Measurements from ENCODE around the gene COMMD6.
"Not testable (repeated sequence)": the region's sequence is repeated elsewhere in the genome, so short reads cannot be mapped to it uniquely, and the experiment has no call there.

DNA sequence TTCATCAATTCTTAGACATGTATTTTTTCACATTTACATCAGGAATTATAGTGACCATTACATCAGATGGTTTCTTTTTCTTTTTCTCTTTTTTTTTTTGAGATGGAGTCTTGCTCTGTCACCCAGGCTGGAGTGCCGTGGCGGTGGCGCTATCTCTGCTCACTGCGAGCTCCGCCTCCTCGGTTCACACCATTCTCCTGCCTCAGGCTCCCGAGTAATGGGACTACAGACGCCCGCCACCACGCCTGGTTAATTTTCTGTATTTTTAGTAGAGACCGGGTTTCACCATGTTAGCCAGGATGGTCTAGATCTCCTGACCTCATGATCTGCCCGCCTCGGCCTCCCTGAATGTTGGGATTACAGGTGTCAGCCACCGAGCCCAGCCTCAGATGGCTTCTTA is 7.7 kb upstream of the COMMD6 start:
- TF ChIP-seq CTCF, POLR2A (IDR thresholded peaks at IDR 0.05): not testable (repeated sequence)

Data from adrenal gland (tissue), 5 donors.